Measurements from ENCODE around the gene ADAMTS9. TPM values are rescaled to one million over a fixed set of nuclear protein-coding genes. Genes with fewer than 3 reads are reported as not detected.

ADAMTS9 gene
- total RNA-seq, 1 donor from 2014 or later: 261 TPM

DNA sequence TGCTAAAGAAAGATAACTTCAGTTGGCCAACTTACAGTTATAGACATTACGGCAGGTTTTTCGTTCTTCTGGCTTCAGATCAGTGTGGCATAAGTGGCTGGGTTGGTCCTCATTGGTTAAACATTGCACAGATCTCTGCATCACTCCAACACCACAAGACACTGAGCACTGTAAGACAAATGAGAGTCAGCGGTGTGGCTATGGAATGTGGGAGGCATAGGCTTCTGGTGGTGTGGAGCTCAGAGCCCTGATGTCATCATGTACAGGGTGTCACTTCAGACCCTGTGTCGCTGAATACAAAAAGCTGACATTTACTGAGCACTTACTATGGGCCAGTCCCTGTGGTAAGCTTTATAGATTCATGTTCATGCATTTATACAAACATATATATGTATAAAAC lies 146.0 kb downstream of the ADAMTS9 start:
- Mint-ChIP-seq H3K9me3 (ENCODE audit: unreplicated experiment) (no peaks in the 10 kb centered on the region), H3K27ac (ENCODE audit: unreplicated experiment) (no peak overlapping the region), H3K4me1 (ENCODE audit: unreplicated experiment) (peaks cover 38% of the 10 kb centered on the region), H3K27me3 (ENCODE audit: unreplicated experiment) (peaks cover 6% of the 10 kb centered on the region), H3K36me3 (ENCODE audit: low read depth, unreplicated experiment) (peaks cover 69% of the 10 kb centered on the region), H3K4me3 (ENCODE audit: unreplicated experiment) (no peak overlapping the region)
- no peak for DNase-seq (ENCODE audit: low spot score)
- TF ChIP-seq, protein P1, sequence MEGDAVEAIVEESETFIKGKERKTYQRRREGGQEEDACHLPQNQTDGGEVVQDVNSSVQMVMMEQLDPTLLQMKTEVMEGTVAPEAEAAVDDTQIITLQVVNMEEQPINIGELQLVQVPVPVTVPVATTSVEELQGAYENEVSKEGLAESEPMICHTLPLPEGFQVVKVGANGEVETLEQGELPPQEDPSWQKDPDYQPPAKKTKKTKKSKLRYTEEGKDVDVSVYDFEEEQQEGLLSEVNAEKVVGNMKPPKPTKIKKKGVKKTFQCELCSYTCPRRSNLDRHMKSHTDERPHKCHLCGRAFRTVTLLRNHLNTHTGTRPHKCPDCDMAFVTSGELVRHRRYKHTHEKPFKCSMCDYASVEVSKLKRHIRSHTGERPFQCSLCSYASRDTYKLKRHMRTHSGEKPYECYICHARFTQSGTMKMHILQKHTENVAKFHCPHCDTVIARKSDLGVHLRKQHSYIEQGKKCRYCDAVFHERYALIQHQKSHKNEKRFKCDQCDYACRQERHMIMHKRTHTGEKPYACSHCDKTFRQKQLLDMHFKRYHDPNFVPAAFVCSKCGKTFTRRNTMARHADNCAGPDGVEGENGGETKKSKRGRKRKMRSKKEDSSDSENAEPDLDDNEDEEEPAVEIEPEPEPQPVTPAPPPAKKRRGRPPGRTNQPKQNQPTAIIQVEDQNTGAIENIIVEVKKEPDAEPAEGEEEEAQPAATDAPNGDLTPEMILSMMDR (IDR thresholded peaks at IDR 0.05; ENCODE audit: unreplicated experiment): no peak

DNA sequence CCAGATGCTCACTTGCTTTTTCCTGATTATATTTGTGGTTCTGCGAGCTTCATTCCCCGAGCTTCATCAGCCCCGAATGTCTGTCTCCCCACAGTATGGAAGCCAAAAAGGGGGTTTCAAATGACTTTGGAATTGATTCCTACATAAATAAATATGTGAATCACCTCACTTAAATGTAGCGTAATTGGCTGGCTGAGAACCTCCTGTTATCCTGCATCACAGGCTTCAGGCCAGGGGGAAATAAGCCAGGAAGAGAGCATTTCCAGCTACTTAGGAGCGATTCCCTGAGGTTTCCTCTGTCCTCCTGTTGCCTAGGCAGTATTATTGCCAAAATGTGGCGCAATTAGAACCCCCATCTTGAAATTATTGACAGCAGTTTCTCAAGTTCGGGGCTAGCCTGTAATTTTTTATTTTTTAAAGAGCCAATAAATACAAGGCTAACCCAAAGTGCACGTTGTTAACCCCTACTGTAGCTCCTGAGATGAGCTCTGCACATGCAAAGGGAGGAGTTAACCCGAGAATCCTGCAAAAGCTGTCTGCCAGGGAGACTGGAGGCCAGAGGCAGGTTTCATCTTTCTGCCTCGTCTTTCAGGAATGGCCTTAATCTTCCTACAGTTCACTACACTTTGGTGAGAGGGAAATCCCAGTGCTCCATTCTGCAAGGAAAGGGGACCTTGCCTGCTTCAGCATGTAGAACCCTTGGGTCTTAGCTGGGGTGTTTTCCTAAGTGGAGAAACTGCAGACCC lies 148.2 kb downstream of the ADAMTS9 start:
- Mint-ChIP-seq H3K27me3 (ENCODE audit: unreplicated experiment) (peaks cover 2% of the 10 kb centered on the region), H3K36me3 (ENCODE audit: low read depth, unreplicated experiment) (peaks cover 73% of the 10 kb centered on the region), H3K4me3 (ENCODE audit: unreplicated experiment) (peak overlapping the region; percentile 63), H3K9me3 (ENCODE audit: unreplicated experiment) (no peaks in the 10 kb centered on the region), H3K27ac (ENCODE audit: unreplicated experiment) (peak overlapping the region; percentile 92), H3K4me1 (ENCODE audit: unreplicated experiment) (peaks cover 38% of the 10 kb centered on the region)
- DNase-seq (ENCODE audit: low spot score): peak; percentile 18
- TF ChIP-seq, protein P1 (IDR thresholded peaks at IDR 0.05; ENCODE audit: unreplicated experiment): no peak

DNA sequence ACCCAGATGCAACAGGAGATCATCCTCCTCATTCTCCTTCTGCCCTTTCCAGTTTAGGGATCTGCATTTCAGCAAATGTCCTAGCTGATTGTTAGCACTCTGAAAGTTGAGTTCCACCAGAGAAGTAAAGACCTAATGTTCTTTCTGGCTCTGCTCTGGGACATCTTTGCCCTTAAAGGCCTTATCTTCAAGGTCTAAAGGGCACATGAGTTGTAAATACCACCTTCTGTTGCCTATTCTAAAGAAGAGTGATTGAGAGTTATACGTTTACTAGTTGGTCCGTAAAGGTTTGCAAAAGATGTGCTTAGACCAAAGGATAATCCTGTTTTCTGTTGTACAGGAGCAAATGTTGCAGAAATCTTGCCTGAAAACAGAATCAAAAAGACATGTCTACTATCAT lies 151.6 kb downstream of the ADAMTS9 start:
- peaks cover 31% of the 10 kb centered on the region for H3K4me1 Mint-ChIP-seq (ENCODE audit: unreplicated experiment)

DNA sequence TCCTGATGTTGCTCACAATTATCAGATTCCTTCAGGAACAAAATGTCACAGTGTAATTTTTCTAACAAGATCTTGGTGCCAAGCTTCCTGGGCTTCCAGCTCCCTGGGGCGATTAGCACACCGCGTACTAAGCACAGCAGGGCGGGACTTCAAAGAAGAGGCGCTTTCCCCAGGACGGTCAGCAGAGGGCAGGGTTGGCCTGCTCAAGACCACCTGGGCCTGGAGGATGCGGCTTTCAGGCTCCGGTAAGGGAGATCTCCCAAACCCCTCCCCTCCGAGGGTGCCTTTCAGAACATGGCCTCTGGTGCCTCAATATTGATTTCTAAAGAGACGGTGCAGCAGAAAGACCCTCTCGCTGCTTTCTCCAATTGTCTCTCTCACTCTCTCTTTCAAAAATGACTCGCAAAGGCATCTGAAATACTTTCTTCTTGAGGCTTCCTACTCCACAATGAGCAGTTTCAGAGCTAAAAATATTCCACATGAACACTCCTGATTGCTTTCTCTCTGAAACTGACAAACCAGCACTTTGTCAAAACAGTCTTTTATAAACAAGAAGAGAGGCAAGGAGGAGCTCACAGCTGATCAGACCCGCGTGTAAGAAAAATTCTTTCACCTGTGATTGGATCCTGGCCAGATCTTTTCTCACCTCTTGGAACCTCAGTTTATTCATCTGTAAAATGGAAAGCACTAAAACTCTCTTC lies 154.0 kb downstream of the ADAMTS9 start:
- Mint-ChIP-seq H3K9me3 (ENCODE audit: unreplicated experiment) (no peaks in the 10 kb centered on the region), H3K27me3 (ENCODE audit: unreplicated experiment) (peaks cover 1% of the 10 kb centered on the region), H3K4me3 (ENCODE audit: unreplicated experiment) (no peak overlapping the region), H3K36me3 (ENCODE audit: low read depth, unreplicated experiment) (peaks cover 72% of the 10 kb centered on the region), H3K27ac (ENCODE audit: unreplicated experiment) (no peak overlapping the region), H3K4me1 (ENCODE audit: unreplicated experiment) (peaks cover 7% of the 10 kb centered on the region)
- peak; percentile 83 for DNase-seq (ENCODE audit: low spot score)
- TF ChIP-seq, protein P1 (IDR thresholded peaks at IDR 0.05; ENCODE audit: unreplicated experiment): peak; percentile 67

More for the DNA sequence above, 151.6 kb downstream of the ADAMTS9 start:
- Mint-ChIP-seq H3K9me3 (ENCODE audit: unreplicated experiment) (no peaks in the 10 kb centered on the region), H3K27me3 (ENCODE audit: unreplicated experiment) (no peaks in the 10 kb centered on the region), H3K27ac (ENCODE audit: unreplicated experiment) (no peak overlapping the region), H3K4me3 (ENCODE audit: unreplicated experiment) (peak overlapping the region; percentile 47), H3K36me3 (ENCODE audit: low read depth, unreplicated experiment) (peaks cover 70% of the 10 kb centered on the region)
- TF ChIP-seq, protein P1 (IDR thresholded peaks at IDR 0.05; ENCODE audit: unreplicated experiment): no peak
- no peak for DNase-seq (ENCODE audit: low spot score)

Measured in endothelial cell (in vitro differentiated cells).